ENCODE results near the gene IL17D. TPM values are rescaled to one million over a fixed set of nuclear protein-coding genes. Genes with fewer than 3 reads are reported as not detected.

The IL17D gene
- total and polyA plus RNA-seq, 4 donors, result 2.9 to 9.2 (median 4.2) TPM

- Histone ChIP-seq H3K4me1 (ENCODE audit: control insufficient read depth in 1 of 2, insufficient read depth in 2 of 2, low read length in 2 of 2) (no peaks in the 10 kb centered on the region), H3K27ac (ENCODE audit: low read depth in 1 of 2, low read length in 2 of 2) (no peak overlapping the region), H3K27me3 (ENCODE audit: control insufficient read depth in 1 of 2, insufficient read depth in 2 of 2, low read length in 1 of 2) (no peaks in the 10 kb centered on the region), H3K9me3 (ENCODE audit: control insufficient read depth, low read length) (no peaks in the 10 kb centered on the region), H3K4me3 (ENCODE audit: low read length in 2 of 2) (no peak overlapping the region), H3K36me3 (ENCODE audit: control insufficient read depth in 1 of 2, insufficient read depth in 2 of 2, low read length in 1 of 2) (no peaks in the 10 kb centered on the region)
- ATAC-seq (ENCODE audit: low FRiP score) (no peak), DNase-seq (no peak)
- intact Hi-C loops (cut with DNase I), result loop anchor here (10.0 kb wide), 3 partner anchors 137 to 207 kb away; partner anchors contain the start of genes IFT88 (in 1 of the 2) and XPO4 (in 1 of the 2)
- 96 to 97% methylated on average over 3 of the region's 3 CpGs for WGBS, 2 donors
Observed at GRCh38 chr13:20701461-20701860, 2.0 kb upstream of the IL17D start.

- no peak overlapping the region for H3K4me3 ChIP-seq (ENCODE audit: low read length in 2 of 2)
- no peak for ATAC-seq (ENCODE audit: low FRiP score)
- 31 to 43% methylated on average over 9 of the region's 9 CpGs for WGBS, 2 donors
- DNase-seq, result no peak
- intact Hi-C loops (cut with DNase I), result loop anchor here (10.0 kb wide), 3 partner anchors 138 to 208 kb away; partner anchors contain the start of genes IFT88 (in 1 of the 2) and XPO4 (in 1 of the 2)
- H3K36me3 ChIP-seq (ENCODE audit: control insufficient read depth in 1 of 2, insufficient read depth in 2 of 2, low read length in 1 of 2), result no peaks in the 10 kb centered on the region
- no peaks in the 10 kb centered on the region for H3K4me1 ChIP-seq (ENCODE audit: control insufficient read depth in 1 of 2, insufficient read depth in 2 of 2, low read length in 2 of 2)
- H3K27ac ChIP-seq (ENCODE audit: low read depth in 1 of 2, low read length in 2 of 2), result no peak overlapping the region
- H3K9me3 ChIP-seq (ENCODE audit: control insufficient read depth, low read length), result no peaks in the 10 kb centered on the region
- H3K27me3 ChIP-seq (ENCODE audit: control insufficient read depth in 1 of 2, insufficient read depth in 2 of 2, low read length in 1 of 2), result no peaks in the 10 kb centered on the region
Observed at GRCh38 chr13:20702530-20702914, 977 bp upstream of the IL17D start.

GRCh38 chr13:20703780-20704458, 420 bp downstream of the IL17D start:
- peak; percentile 83 to 91 for DNase-seq
- no peaks in the 10 kb centered on the region for H3K27me3 ChIP-seq (ENCODE audit: control insufficient read depth in 1 of 2, insufficient read depth in 2 of 2, low read length in 1 of 2)
- ATAC-seq (ENCODE audit: low FRiP score), result peak; percentile 80
- no peak overlapping the region for H3K27ac ChIP-seq (ENCODE audit: low read depth in 1 of 2, low read length in 2 of 2)
- no peaks in the 10 kb centered on the region for H3K36me3 ChIP-seq (ENCODE audit: control insufficient read depth in 1 of 2, insufficient read depth in 2 of 2, low read length in 1 of 2)
- H3K9me3 ChIP-seq (ENCODE audit: control insufficient read depth, low read length), result no peaks in the 10 kb centered on the region
- whole genome bisulfite sequencing, 2 donors, result 1% methylated on average over 43 to 98 of the region's 98 CpGs
- H3K4me1 ChIP-seq (ENCODE audit: control insufficient read depth in 1 of 2, insufficient read depth in 2 of 2, low read length in 2 of 2), result no peaks in the 10 kb centered on the region
- intact Hi-C loops (cut with DNase I), result loop anchor here (10.0 kb wide), 3 partner anchors 139 to 209 kb away; partner anchors contain the start of genes IFT88 (in 1 of the 2) and XPO4 (in 1 of the 2)
- peak overlapping the region; percentile 79 to 91 for H3K4me3 ChIP-seq (ENCODE audit: low read length in 2 of 2)

- H3K9me3 ChIP-seq (ENCODE audit: control insufficient read depth, low read length), result no peaks in the 10 kb centered on the region
- DNase-seq, result no peak
- no peak overlapping the region for H3K27ac ChIP-seq (ENCODE audit: low read depth in 1 of 2, low read length in 2 of 2)
- H3K4me1 ChIP-seq (ENCODE audit: control insufficient read depth in 1 of 2, insufficient read depth in 2 of 2, low read length in 2 of 2), result peaks cover 0 to under 1% of the 10 kb centered on the region in 2 donors
- peak; percentile 1 for ATAC-seq (ENCODE audit: low FRiP score)
- intact Hi-C loops (cut with DNase I), result loop anchor here (5.0 to 10.0 kb wide), 4 partner anchors 140 to 218 kb away; partner anchors contain the start of genes IFT88 (in 1 of the 2) and XPO4 (in 1 of the 2)
- WGBS, 2 donors, result 20 to 31% methylated on average over 14 to 20 of the region's 20 CpGs
- H3K36me3 ChIP-seq (ENCODE audit: control insufficient read depth in 1 of 2, insufficient read depth in 2 of 2, low read length in 1 of 2), result no peaks in the 10 kb centered on the region
- H3K4me3 ChIP-seq (ENCODE audit: low read length in 2 of 2), result peak overlapping the region; percentile 79 to 91
- H3K27me3 ChIP-seq (ENCODE audit: control insufficient read depth in 1 of 2, insufficient read depth in 2 of 2, low read length in 1 of 2), result no peaks in the 10 kb centered on the region
Observed at GRCh38 chr13:20704459-20705069, 1.1 kb downstream of the IL17D start.

- Histone ChIP-seq H3K27ac (ENCODE audit: low read depth in 1 of 2, low read length in 2 of 2) (no peak overlapping the region), H3K27me3 (ENCODE audit: control insufficient read depth in 1 of 2, insufficient read depth in 2 of 2, low read length in 1 of 2) (no peaks in the 10 kb centered on the region), H3K9me3 (ENCODE audit: control insufficient read depth, low read length) (no peaks in the 10 kb centered on the region), H3K4me1 (ENCODE audit: control insufficient read depth in 1 of 2, insufficient read depth in 2 of 2, low read length in 2 of 2) (peaks cover 0 to 3% of the 10 kb centered on the region in 2 donors), H3K4me3 (ENCODE audit: low read length in 2 of 2) (no peak overlapping the region), H3K36me3 (ENCODE audit: control insufficient read depth in 1 of 2, insufficient read depth in 2 of 2, low read length in 1 of 2) (no peaks in the 10 kb centered on the region)
- intact Hi-C loops (cut with DNase I), result loop anchor here (5.0 to 10.0 kb wide), 4 partner anchors 142 to 216 kb away; partner anchors contain the start of genes IFT88 (in 1 of the 2) and XPO4 (in 1 of the 2)
- no peak for ATAC-seq (ENCODE audit: low FRiP score)
- 97% methylated on average over 5 of the region's 5 CpGs for WGBS, 2 donors
- DNase-seq, result no peak
Observed at GRCh38 chr13:20706661-20707060, 3.2 kb downstream of the IL17D start.

GRCh38 chr13:20708216-20708615, 4.7 kb downstream of the IL17D start:
- no peaks in the 10 kb centered on the region for H3K36me3 ChIP-seq (ENCODE audit: control insufficient read depth in 1 of 2, insufficient read depth in 2 of 2, low read length in 1 of 2)
- intact Hi-C loops (cut with DNase I), result loop anchor here (5.0 to 10.0 kb wide), 4 partner anchors 143 to 214 kb away; partner anchors contain the start of genes IFT88 (in 1 of the 2) and XPO4 (in 1 of the 2)
- H3K9me3 ChIP-seq (ENCODE audit: control insufficient read depth, low read length), result no peaks in the 10 kb centered on the region
- DNase-seq (no peak), ATAC-seq (ENCODE audit: low FRiP score) (no peak)
- 79 to 85% methylated on average over 2 of the region's 2 CpGs for WGBS, 2 donors
- H3K4me1 ChIP-seq (ENCODE audit: control insufficient read depth in 1 of 2, insufficient read depth in 2 of 2, low read length in 2 of 2), result peaks cover 0 to 3% of the 10 kb centered on the region in 2 donors
- H3K27ac ChIP-seq (ENCODE audit: low read depth in 1 of 2, low read length in 2 of 2), result no peak overlapping the region
- H3K4me3 ChIP-seq (ENCODE audit: low read length in 2 of 2), result no peak overlapping the region
- H3K27me3 ChIP-seq (ENCODE audit: control insufficient read depth in 1 of 2, insufficient read depth in 2 of 2, low read length in 1 of 2), result no peaks in the 10 kb centered on the region

- WGBS, 2 donors, result 71 to 74% methylated on average over 8 of the region's 8 CpGs
- H3K27ac ChIP-seq (ENCODE audit: low read depth in 1 of 2, low read length in 2 of 2), result no peak overlapping the region
- no peaks in the 10 kb centered on the region for H3K36me3 ChIP-seq (ENCODE audit: control insufficient read depth in 1 of 2, insufficient read depth in 2 of 2, low read length in 1 of 2)
- ATAC-seq (ENCODE audit: low FRiP score) (no peak), DNase-seq (no peak)
- H3K27me3 ChIP-seq (ENCODE audit: control insufficient read depth in 1 of 2, insufficient read depth in 2 of 2, low read length in 1 of 2), result no peaks in the 10 kb centered on the region
- no peaks in the 10 kb centered on the region for H3K9me3 ChIP-seq (ENCODE audit: control insufficient read depth, low read length)
- intact Hi-C loops (cut with DNase I), result loop anchor here (5.0 to 10.0 kb wide), 4 partner anchors 145 to 215 kb away; partner anchors contain the start of genes IFT88 (in 1 of the 2) and XPO4 (in 1 of the 2)
- H3K4me1 ChIP-seq (ENCODE audit: control insufficient read depth in 1 of 2, insufficient read depth in 2 of 2, low read length in 2 of 2), result peaks cover 0 to 3% of the 10 kb centered on the region in 2 donors
- no peak overlapping the region for H3K4me3 ChIP-seq (ENCODE audit: low read length in 2 of 2)
Observed at GRCh38 chr13:20709369-20709768, 5.9 kb downstream of the IL17D start.

GRCh38 chr13:20709782-20710181, 6.3 kb downstream of the IL17D start:
- DNase-seq (no peak), ATAC-seq (ENCODE audit: low FRiP score) (no peak)
- no peaks in the 10 kb centered on the region for H3K9me3 ChIP-seq (ENCODE audit: control insufficient read depth, low read length)
- no peaks in the 10 kb centered on the region for H3K36me3 ChIP-seq (ENCODE audit: control insufficient read depth in 1 of 2, insufficient read depth in 2 of 2, low read length in 1 of 2)
- WGBS, 2 donors, result 22 to 26% methylated on average over 4 of the region's 4 CpGs
- intact Hi-C loops (cut with DNase I), result loop anchor here (5.0 to 10.0 kb wide), 6 partner anchors 63 to 215 kb away; partner anchors contain the start of genes EEF1AKMT1 (in 2 of the 2), IFT88 (in 2 of the 2) and XPO4 (in 1 of the 2)
- H3K4me1 ChIP-seq (ENCODE audit: control insufficient read depth in 1 of 2, insufficient read depth in 2 of 2, low read length in 2 of 2), result peaks cover 0 to 3% of the 10 kb centered on the region in 2 donors
- H3K27ac ChIP-seq (ENCODE audit: low read depth in 1 of 2, low read length in 2 of 2), result peak overlapping the region in 1 of 2 donors; percentile 20
- H3K4me3 ChIP-seq (ENCODE audit: low read length in 2 of 2), result no peak overlapping the region
- H3K27me3 ChIP-seq (ENCODE audit: control insufficient read depth in 1 of 2, insufficient read depth in 2 of 2, low read length in 1 of 2), result no peaks in the 10 kb centered on the region

Measured in aorta (tissue), 5 donors.